SU-DHL-6 (cell line): ENCODE measurements around the gene GNG4.

Source experiments
- H2AFZ ChIP-seq: fragments of 200-600 bp; sonication (generic); 2 replicates; pipeline ENCODE4 v1.6.1; 2014; ENCODE audit warnings: low read depth, mild to moderate bottlenecking, moderate library complexity, mixed read lengths, antibody characterized with exemption, low read length; ENCODE audit not compliant: severe bottlenecking
- H3F3A ChIP-seq: fragments of 200-600 bp; shearing (Covaris generic); 2 replicates; pipeline ENCODE4 v1.6.0; 2016; ENCODE audit warnings: antibody characterized with exemption, mild to moderate bottlenecking; ENCODE audit not compliant: insufficient read depth
- H3K27ac ChIP-seq: fragments of 200-600 bp; sonication (generic); 2 replicates; pipeline ENCODE4 v1.5.1; 2016; ENCODE audit warnings: low read depth, mild to moderate bottlenecking, low read length, moderate library complexity, mixed read lengths
- H3K27me3 ChIP-seq: fragments of 200-600 bp; sonication (generic), shearing (Covaris generic); 2 replicates; pipeline ENCODE4 v1.6.0; 2014; ENCODE audit warnings: mild to moderate bottlenecking, low read length
- H3K36me3 ChIP-seq: fragments of 200-600 bp; sonication (generic); 2 replicates; pipeline ENCODE4 v1.6.1; 2014; ENCODE audit warnings: mild to moderate bottlenecking, low read length, mixed read lengths
- H3K4me2 ChIP-seq: fragments of 300-600, 200-600 bp; shearing (Covaris generic), sonication (generic); 2 replicates; pipeline ENCODE4 v1.6.0; 2014; ENCODE audit warnings: low read length, low read depth, mild to moderate bottlenecking; ENCODE audit not compliant: poor library complexity, severe bottlenecking
- H3K4me3 ChIP-seq: fragments of 200-600 bp; sonication (generic); 2 replicates; pipeline ENCODE4 v1.5.1; 2014; ENCODE audit warnings: antibody characterized with exemption, low read length, mild to moderate bottlenecking, mixed read lengths; ENCODE audit not compliant: insufficient read depth, poor library complexity, severe bottlenecking
- H3K79me2 ChIP-seq: fragments of 200-600 bp; sonication (generic); 2 replicates; pipeline ENCODE4 v1.6.1; 2014; ENCODE audit warnings: mild to moderate bottlenecking, low read length, moderate library complexity; ENCODE audit not compliant: insufficient read depth
- H3K9ac ChIP-seq: fragments of 200-600 bp; sonication (generic); 2 replicates; pipeline ENCODE4 v1.7.0; 2014; ENCODE audit warnings: mild to moderate bottlenecking, low read length
- H3K9me2 ChIP-seq: fragments of 200-600 bp; sonication (generic); replicated peaks from 2 replicates; pipeline ENCODE4 v1.6.1; 2014; ENCODE audit warnings: low read length; ENCODE audit not compliant: insufficient read depth
- H3K9me3 ChIP-seq: fragments of 200-600 bp; sonication (generic); 2 replicates; pipeline ENCODE4 v1.6.1; 2014; ENCODE audit warnings: low read length, mixed read lengths; ENCODE audit not compliant: insufficient read depth
- H4K20me1 ChIP-seq: fragments of 200-600 bp; sonication (generic); 2 replicates; pipeline ENCODE4 v1.6.1; 2014; ENCODE audit warnings: low read depth, mild to moderate bottlenecking, antibody characterized with exemption, low read length, moderate library complexity, mixed read lengths
- EZH2phosphoT487 ChIP-seq: fragments of 200-600 bp; sonication (generic), shearing (Covaris generic); conservative IDR thresholded peaks from 2 replicates; pipeline ENCODE4 v1.6.1; 2018; ENCODE audit warnings: mild to moderate bottlenecking, antibody characterized with exemption, low read length, moderate library complexity, mixed read lengths
- TF ChIP-seq, protein P1 (sequence below): fragments of 200-600 bp; sonication (generic); IDR thresholded peaks from one replicate; pipeline ENCODE4 v1.5.1; 2017; ENCODE audit warnings: antibody characterized with exemption, mild to moderate bottlenecking, low read length, moderate library complexity; ENCODE audit not compliant: insufficient read depth, poor library complexity, severe bottlenecking

Gene GNG4

DNA sequence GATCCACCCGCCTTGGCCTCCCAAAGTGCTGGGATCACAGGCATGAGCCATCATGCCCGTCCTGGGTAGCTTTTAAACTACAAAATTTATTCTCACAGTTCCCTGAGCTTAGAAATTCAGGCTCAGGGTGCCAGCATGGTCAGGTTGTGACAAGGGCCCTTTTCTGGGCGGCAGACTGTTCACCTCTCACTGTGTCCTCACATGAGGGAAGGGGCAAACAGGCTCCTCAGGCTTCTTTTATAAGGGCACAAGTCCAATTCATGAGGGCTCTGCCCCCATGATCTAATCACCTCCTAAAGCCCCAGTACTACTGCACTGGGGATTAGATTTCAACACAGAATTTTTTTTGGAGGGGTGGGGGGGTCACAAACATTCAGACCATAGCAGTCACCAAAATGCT is 36.8 kb downstream of the GNG4 start:
- Histone ChIP-seq H3K4me2 (no peak overlapping the region), H3K9me3 (no peaks in the 10 kb centered on the region), H3K27me3 (no peaks in the 10 kb centered on the region), H4K20me1 (no peaks in the 10 kb centered on the region), H3K9me2 (no peaks in the 10 kb centered on the region), H3K79me2 (no peaks in the 10 kb centered on the region), H3K4me3 (no peak overlapping the region), H3K36me3 (no peaks in the 10 kb centered on the region), H3F3A (no peaks in the 10 kb centered on the region), H3K27ac (no peak overlapping the region), H2AFZ (no peak overlapping the region), H3K9ac (no peak overlapping the region)
- TF ChIP-seq, protein P1, sequence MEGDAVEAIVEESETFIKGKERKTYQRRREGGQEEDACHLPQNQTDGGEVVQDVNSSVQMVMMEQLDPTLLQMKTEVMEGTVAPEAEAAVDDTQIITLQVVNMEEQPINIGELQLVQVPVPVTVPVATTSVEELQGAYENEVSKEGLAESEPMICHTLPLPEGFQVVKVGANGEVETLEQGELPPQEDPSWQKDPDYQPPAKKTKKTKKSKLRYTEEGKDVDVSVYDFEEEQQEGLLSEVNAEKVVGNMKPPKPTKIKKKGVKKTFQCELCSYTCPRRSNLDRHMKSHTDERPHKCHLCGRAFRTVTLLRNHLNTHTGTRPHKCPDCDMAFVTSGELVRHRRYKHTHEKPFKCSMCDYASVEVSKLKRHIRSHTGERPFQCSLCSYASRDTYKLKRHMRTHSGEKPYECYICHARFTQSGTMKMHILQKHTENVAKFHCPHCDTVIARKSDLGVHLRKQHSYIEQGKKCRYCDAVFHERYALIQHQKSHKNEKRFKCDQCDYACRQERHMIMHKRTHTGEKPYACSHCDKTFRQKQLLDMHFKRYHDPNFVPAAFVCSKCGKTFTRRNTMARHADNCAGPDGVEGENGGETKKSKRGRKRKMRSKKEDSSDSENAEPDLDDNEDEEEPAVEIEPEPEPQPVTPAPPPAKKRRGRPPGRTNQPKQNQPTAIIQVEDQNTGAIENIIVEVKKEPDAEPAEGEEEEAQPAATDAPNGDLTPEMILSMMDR = no peak
- no peak for TF ChIP-seq EZH2phosphoT487

DNA sequence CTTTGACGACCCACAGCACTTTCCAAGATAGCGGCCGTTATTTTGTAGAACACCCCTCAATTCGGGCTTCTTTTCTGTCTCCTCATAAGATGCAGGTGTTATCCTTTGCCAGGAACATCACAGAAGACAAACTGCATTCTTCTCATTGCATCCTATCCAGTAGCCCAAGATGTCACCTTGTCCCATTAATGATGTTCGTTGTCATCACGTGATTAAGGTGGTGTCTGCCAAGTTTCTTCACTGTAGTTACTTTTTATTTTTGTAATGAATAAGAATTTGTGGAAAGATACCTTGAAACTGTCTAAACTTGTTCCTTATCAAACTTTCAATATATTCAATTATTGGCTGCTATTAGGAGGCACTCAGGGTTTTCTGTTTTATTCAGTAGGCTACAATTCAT is 39.4 kb downstream of the GNG4 start:
- no peaks in the 10 kb centered on the region for H3K27me3 ChIP-seq

DNA sequence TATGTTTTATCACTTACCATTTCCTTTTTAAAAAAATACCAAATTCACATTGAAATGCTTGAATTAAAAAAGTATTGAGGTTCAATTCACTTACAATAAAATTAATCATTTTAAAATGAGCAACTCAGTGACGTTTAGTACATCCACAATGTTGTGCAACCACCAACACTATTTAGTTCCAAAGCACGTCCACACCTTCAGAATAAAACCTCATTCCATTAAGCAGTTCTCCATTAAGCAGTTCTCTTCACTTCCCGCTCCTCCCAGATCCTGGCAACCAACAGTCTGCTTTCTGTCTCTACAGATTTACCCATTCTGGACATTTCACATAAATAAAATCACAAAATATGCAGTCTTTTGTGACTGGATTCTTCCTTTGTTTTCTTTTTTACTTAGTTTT is 41.3 kb downstream of the GNG4 start:
- Histone ChIP-seq H3K9me3 (no peaks in the 10 kb centered on the region), H3K27me3 (no peaks in the 10 kb centered on the region), H3K27ac (no peak overlapping the region), H3K4me3 (no peak overlapping the region), H3K9ac (no peak overlapping the region), H3K79me2 (no peaks in the 10 kb centered on the region), H3K9me2 (no peaks in the 10 kb centered on the region), H3K4me2 (no peak overlapping the region), H4K20me1 (no peaks in the 10 kb centered on the region), H3F3A (no peaks in the 10 kb centered on the region), H2AFZ (no peak overlapping the region), H3K36me3 (no peaks in the 10 kb centered on the region)
- TF ChIP-seq, protein P1 = no peak
- TF ChIP-seq EZH2phosphoT487 = no peak

More for the DNA sequence above, 39.4 kb downstream of the GNG4 start:
- TF ChIP-seq, protein P1 = no peak
- TF ChIP-seq EZH2phosphoT487 = no peak
- no peaks in the 10 kb centered on the region for H3K79me2 ChIP-seq
- no peak overlapping the region for H3K27ac ChIP-seq
- H3K9me2 ChIP-seq = no peaks in the 10 kb centered on the region
- no peak overlapping the region for H2AFZ ChIP-seq
- H4K20me1 ChIP-seq = no peaks in the 10 kb centered on the region
- H3K9ac ChIP-seq = no peak overlapping the region
- H3K4me2 ChIP-seq = no peak overlapping the region
- H3F3A ChIP-seq = no peaks in the 10 kb centered on the region
- H3K36me3 ChIP-seq = no peaks in the 10 kb centered on the region
- no peaks in the 10 kb centered on the region for H3K9me3 ChIP-seq
- no peak overlapping the region for H3K4me3 ChIP-seq
